GM12865 (cell line): Measurements from ENCODE around the gene CFAP57.
A peak's percentile ranks its signal among the peaks of the same experiment; 100 is the strongest.
"Not testable (repeated sequence)": the region's sequence is repeated elsewhere in the genome, so short reads cannot be mapped to it uniquely, and the experiment has no call there.

ENCODE experiments used
- DNase-seq: peaks from one replicate; pipeline ENCODE4 v3.0.0; 2010; ENCODE audit warnings: low read depth
- H3K4me3 ChIP-seq: 2 replicates; pipeline ENCODE4 v1.5.1; 2011; ENCODE audit warnings: mild to moderate bottlenecking, low read depth, low read length, control low read depth
- CTCF ChIP-seq: IDR thresholded peaks from 2 replicates; pipeline ENCODE4 v1.5.1; 2011; ENCODE audit warnings: low read length, control low read depth, low read depth, inconsistent platforms; ENCODE audit not compliant: insufficient read depth; ENCODE audit errors: missing control alignments

CFAP57 gene

GRCh38 chr1:43206600-43207228 lies 34.6 kb downstream of the CFAP57 start:
- no peak for DNase-seq
- no peak for TF ChIP-seq CTCF
- no peak overlapping the region for H3K4me3 ChIP-seq

- no peak for TF ChIP-seq CTCF
- DNase-seq: no peak
- no peak overlapping the region for H3K4me3 ChIP-seq
Observed at GRCh38 chr1:43207229-43207853, 35.2 kb downstream of the CFAP57 start.

GRCh38 chr1:43208277-43208676 lies 36.1 kb downstream of the CFAP57 start:
- DNase-seq, H3K4me3 ChIP-seq: not testable (repeated sequence)

GRCh38 chr1:43214501-43215444 lies 42.6 kb downstream of the CFAP57 start:
- DNase-seq: no peak
- TF ChIP-seq CTCF: no peak
- no peak overlapping the region for H3K4me3 ChIP-seq

DNA sequence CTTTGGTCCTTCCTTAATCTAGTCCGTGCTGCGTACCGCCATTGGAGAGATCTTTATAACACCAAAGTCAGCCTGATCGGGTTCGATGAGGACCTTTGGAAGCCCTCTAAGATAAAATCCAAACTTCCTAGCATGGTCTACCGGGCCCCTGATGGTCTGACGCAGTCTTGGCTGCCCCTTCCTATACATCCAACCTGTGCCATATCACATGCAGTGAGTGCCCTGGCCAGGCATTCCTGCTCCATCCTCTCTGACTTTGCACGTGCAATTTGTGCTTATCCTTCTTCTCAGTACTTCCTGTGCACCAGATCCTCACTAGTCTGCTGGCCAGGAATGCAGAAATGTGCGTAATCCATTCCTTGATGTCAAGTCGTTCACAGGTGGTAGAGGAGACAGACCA lies 45.6 kb downstream of the CFAP57 start:
- no peak for DNase-seq
- no peak for TF ChIP-seq CTCF
- H3K4me3 ChIP-seq: no peak overlapping the region

- DNase-seq: peak; percentile 84
- no peak for TF ChIP-seq CTCF
Observed at GRCh38 chr1:43220905-43221778, 49.0 kb downstream of the CFAP57 start.

More at GRCh38 chr1:43220905-43221778, 49.0 kb downstream of the CFAP57 start:
- no peak overlapping the region; the same call in 1 of the 2 replicates for H3K4me3 ChIP-seq
